Measurements from ENCODE around the gene IQGAP3.

Gene IQGAP3

GRCh38 chr1:156592910-156593660 is 20.7 kb upstream of the IQGAP3 start:
- TF ChIP-seq CTCF (IDR thresholded peaks at IDR 0.05) = no peak
- Histone ChIP-seq H3K4me3 (no peak overlapping the region), H3K27ac (peak overlapping the region in 1 of 2 donors; percentile 88), H3K27me3 (no peaks in the 10 kb centered on the region), H3K9me3 (no peaks in the 10 kb centered on the region), H3K36me3 (peaks cover 11 to 55% (median 33%) of the 10 kb centered on the region in 3 donors), H3K4me1 (peaks cover 0 to 19% (median 12%) of the 10 kb centered on the region in 4 donors)
- intact Hi-C loops (cut with DNase I; ENCODE audit: low total_unique reads) = loop anchor here (5.0 kb wide), 1 partner anchor 96 kb away; no protein-coding TSS in a partner anchor
- DNase-seq = no peak

DNA sequence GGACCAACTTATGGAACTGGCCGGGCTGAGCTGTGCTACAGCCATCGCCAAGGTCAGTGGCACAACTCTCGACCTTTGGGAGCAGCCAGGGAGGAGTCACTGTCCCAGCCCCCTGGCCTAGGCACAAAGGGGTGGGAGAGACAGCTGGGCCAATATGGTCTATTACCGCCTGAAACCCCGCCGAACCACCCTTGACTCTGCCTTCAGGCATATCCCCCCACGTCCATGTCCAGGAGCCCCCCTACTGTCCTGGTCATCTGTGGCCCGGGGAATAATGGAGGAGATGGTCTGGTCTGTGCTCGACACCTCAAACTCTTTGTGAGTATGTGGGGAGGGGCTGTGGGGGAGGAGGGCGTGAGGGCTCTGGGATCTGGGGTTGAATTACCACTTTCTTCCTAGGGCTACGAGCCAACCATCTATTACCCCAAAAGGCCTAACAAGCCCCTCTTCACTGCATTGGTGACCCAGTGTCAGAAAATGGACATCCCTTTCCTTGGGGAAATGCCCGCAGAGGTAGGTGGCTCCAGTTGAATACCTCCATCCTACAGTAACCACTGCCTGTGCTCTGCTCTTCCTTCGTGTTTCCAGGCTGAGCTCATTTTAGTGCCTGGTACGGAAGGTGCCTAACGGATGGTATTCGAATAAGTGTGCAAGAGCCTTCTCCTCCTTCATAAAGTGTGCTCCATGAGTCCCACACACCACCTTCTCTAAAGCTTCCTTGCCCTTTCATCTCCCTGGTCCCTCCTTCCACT is 20.0 kb upstream of the IQGAP3 start:
- Histone ChIP-seq H3K36me3 (peaks cover 11 to 47% (median 26%) of the 10 kb centered on the region in 3 donors), H3K4me1 (peaks cover 0 to 19% (median 12%) of the 10 kb centered on the region in 4 donors), H3K27me3 (no peaks in the 10 kb centered on the region), H3K4me3 (peak overlapping the region; percentile 63 to 80), H3K27ac (peak overlapping the region; percentile 75 to 88), H3K9me3 (no peaks in the 10 kb centered on the region)
- intact Hi-C loops (cut with DNase I; ENCODE audit: low total_unique reads) = loop anchor here (5.0 kb wide), 1 partner anchor 95 kb away; no protein-coding TSS in a partner anchor
- TF ChIP-seq CTCF (IDR thresholded peaks at IDR 0.05) = no peak
- no peak for DNase-seq

DNA sequence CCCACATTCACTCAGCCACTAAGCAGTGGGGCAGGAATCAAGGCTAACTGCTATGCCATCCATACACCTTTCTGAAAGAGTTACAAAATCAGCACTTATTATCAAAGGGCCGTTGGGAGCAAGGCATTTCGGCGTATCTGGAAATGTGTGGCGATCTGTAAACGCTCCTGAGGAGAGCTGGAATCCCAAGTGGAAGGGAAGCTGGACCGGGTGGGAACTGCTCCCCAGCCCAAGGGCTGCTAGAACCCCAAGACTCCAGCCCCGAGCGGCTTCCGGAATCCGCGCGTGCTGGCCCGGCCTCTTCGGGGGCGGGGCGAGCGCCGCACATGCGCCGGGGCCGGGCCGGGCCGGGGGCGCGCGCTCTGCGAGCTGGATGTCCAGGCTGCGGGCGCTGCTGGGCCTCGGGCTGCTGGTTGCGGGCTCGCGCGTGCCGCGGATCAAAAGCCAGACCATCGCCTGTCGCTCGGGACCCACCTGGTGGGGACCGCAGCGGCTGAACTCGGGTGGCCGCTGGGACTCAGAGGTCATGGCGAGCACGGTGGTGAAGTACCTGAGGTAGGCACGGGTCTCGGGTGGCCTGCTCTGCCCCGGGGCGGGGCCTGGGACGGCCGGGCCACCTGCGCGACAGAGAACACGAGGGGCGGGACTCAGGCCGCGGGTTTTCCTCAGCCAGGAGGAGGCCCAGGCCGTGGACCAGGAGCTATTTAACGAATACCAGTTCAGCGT is 19.2 kb upstream of the IQGAP3 start, which contains the start of gene NAXE:
Gene NAXE, plus strand, starts transcription at position 345 of the 726 bp plus-strand sequence. Its CDS starts 29 bp downstream, at position 374.
- Histone ChIP-seq H3K27ac (peak within 1 kb of the TSS; percentile 75 to 88), H3K4me1 (peaks cover 0 to 19% (median 12%) of the 10 kb centered on the region in 4 donors), H3K4me3 (peak within 1 kb of the TSS; percentile 63 to 80), H3K27me3 (no peaks in the 10 kb centered on the region), H3K9me3 (no peaks in the 10 kb centered on the region), H3K36me3 (peaks cover 8 to 40% (median 19%) of the 10 kb centered on the region in 3 donors)
- intact Hi-C loops (cut with DNase I; ENCODE audit: low total_unique reads) = loop anchor here (5.0 kb wide), 1 partner anchor 94 kb away; no protein-coding TSS in a partner anchor
- peak; percentile 55 to 82 for DNase-seq
- no peak for TF ChIP-seq CTCF (IDR thresholded peaks at IDR 0.05)

DNA sequence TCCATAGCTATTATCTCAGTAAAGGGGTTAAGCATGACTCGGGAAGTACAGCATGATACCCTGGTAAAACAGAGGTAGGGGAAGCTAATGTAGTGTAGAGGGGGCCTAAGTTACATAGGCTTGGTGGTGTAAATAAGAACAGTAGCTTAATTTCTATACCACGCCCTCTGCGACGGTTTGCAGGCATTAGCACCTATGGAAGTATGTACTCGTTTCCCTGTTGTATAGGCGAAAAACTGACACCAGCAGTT is 18.7 kb upstream of the IQGAP3 start:
- H3K27ac ChIP-seq = peak overlapping the region; percentile 75 to 88
- intact Hi-C loops (cut with DNase I; ENCODE audit: low total_unique reads) = loop anchor here (5.0 kb wide), 1 partner anchor 94 kb away; no protein-coding TSS in a partner anchor
- no peaks in the 10 kb centered on the region for H3K9me3 ChIP-seq
- peaks cover 0 to 19% (median 12%) of the 10 kb centered on the region in 4 donors for H3K4me1 ChIP-seq
- peaks cover 3 to 35% (median 14%) of the 10 kb centered on the region in 3 donors for H3K36me3 ChIP-seq
- H3K27me3 ChIP-seq = no peaks in the 10 kb centered on the region
- TF ChIP-seq CTCF (IDR thresholded peaks at IDR 0.05) = no peak
- no peak for DNase-seq
- H3K4me3 ChIP-seq = peak overlapping the region; percentile 63 to 80
